BLaER1 (cell line): ENCODE results near the gene EPHB2.

Experiments used
- H3K27ac ChIP-seq: shearing (Covaris generic); formaldehyde crosslinking; 2 replicates; pipeline ENCODE4 v1.8.1; 2022
- H3K27me3 ChIP-seq: shearing (Covaris generic); formaldehyde crosslinking; 2 replicates; pipeline ENCODE4 v1.8.1; 2022
- H3K36me3 ChIP-seq: shearing (Covaris generic); formaldehyde crosslinking; 2 replicates; pipeline ENCODE4 v1.8.1; 2022
- H3K4me1 ChIP-seq: shearing (Covaris generic); formaldehyde crosslinking; 2 replicates; pipeline ENCODE4 v1.8.1; 2022
- H3K4me2 ChIP-seq: shearing (Covaris generic); formaldehyde crosslinking; 2 replicates; pipeline ENCODE4 v1.8.1; 2022
- H3K4me3 ChIP-seq: shearing (Covaris generic); formaldehyde crosslinking; 2 replicates; pipeline ENCODE4 v1.8.1; 2022
- H3K9ac ChIP-seq: shearing (Covaris generic); formaldehyde crosslinking; 2 replicates; pipeline ENCODE4 v1.8.1; 2022
- H3K9me3 ChIP-seq: shearing (Covaris generic); formaldehyde crosslinking; 2 replicates; pipeline ENCODE4 v1.8.1; 2022
- H4K20me1 ChIP-seq: shearing (Covaris generic); formaldehyde crosslinking; 2 replicates; pipeline ENCODE4 v1.8.1; 2022
- Cebpa-rat ChIP-seq: shearing (Covaris generic); IDR thresholded peaks from 2 replicates; pipeline ENCODE4 v1.8.1; 2022

The EPHB2 gene

DNA sequence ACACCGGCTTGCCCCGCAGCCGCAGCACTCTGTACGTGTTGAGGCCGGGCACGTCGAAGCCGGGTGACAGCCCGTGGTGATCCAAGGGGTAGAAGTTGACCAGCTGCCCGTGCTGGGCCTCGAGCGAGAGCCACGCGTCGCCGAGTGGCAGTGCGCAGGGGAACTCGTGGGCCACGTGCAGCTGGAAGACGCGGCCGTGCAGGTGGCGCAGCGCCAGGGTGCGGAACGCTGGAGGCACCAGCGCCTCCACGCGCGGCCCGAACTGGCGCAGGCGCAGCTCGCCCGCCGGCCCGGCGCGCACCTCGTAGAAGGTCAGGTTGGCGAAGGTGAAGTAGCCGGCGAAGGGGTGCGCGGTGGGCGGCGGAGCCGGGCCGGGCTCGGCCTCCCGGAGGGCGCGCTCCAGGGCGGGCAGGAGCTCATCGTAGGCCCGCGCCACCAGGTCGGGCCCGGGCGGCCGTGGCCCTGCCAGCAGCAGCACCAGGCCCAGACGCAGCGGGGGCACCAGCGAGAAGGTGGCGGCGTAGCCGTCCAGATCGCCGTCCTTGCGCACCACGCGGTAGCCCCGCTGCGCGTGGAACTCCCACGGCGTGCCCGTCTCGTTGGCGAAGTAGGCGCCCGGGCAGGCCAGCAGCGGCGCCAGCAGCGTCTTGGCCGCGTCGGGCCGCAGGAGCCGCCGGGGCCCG, 242.6 kb downstream of the EPHB2 start:
- H3K9ac ChIP-seq, result no peak overlapping the region
- no peak overlapping the region for H3K27ac ChIP-seq
- no peak for TF ChIP-seq Cebpa-rat
- H3K27me3 ChIP-seq, result no peaks in the 10 kb centered on the region
- no peaks in the 10 kb centered on the region for H3K4me1 ChIP-seq
- no peaks in the 10 kb centered on the region for H4K20me1 ChIP-seq
- H3K4me2 ChIP-seq, result no peak overlapping the region
- H3K9me3 ChIP-seq, result no peaks in the 10 kb centered on the region
- H3K4me3 ChIP-seq, result no peak overlapping the region
- H3K36me3 ChIP-seq, result no peaks in the 10 kb centered on the region

DNA sequence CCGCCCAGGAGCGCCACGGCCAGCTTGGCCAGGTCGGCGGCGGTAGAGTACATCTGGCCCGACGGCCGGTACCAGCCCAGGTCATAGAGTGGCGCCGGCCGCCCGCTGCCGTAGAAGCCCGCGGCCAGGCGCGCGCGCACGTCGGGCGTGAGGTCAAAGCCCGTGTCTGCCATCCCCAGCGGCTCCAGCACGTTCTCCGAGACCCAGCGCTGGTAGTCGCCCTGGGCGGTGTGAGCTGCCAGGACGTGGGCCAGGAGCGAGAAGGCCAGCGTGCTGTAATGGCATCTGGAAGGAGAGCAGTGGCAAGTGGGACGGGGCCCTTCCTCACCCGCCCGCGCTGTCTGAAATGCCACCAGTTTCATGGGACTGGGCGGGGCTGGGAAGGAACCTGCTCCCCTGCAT, 243.1 kb downstream of the EPHB2 start:
- H3K4me3 ChIP-seq, result no peak overlapping the region
- no peaks in the 10 kb centered on the region for H3K27me3 ChIP-seq
- H3K9me3 ChIP-seq, result no peaks in the 10 kb centered on the region
- H4K20me1 ChIP-seq, result no peaks in the 10 kb centered on the region
- no peak overlapping the region for H3K4me2 ChIP-seq
- H3K4me1 ChIP-seq, result no peaks in the 10 kb centered on the region
- H3K27ac ChIP-seq, result no peak overlapping the region
- no peak overlapping the region for H3K9ac ChIP-seq
- no peak for TF ChIP-seq Cebpa-rat
- H3K36me3 ChIP-seq, result no peaks in the 10 kb centered on the region

DNA sequence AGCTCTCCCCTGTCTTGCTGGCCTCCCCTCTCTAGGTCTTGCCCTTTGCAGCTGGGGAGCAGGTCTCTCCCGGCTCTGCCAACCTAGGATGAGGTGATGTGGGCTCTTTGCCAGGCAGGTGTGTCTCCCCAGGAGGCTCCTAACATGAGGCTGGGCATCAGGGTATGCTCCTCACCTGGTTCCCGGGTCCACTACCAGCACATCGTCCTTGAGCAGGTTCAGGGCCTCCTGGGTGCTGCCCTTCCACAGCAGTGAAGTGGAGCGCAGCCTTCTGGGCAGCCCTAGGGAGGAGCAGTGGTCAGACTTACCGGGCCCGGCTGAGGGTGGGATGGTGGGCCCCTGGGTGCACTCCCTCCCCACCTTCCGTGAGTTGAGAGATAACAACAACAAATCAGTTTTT, 244.5 kb downstream of the EPHB2 start:
- H3K4me3 ChIP-seq, result no peak overlapping the region
- H3K4me2 ChIP-seq, result no peak overlapping the region
- H3K4me1 ChIP-seq, result no peaks in the 10 kb centered on the region
- no peak overlapping the region for H3K27ac ChIP-seq
- no peak overlapping the region for H3K9ac ChIP-seq
- no peaks in the 10 kb centered on the region for H3K9me3 ChIP-seq
- no peaks in the 10 kb centered on the region for H3K36me3 ChIP-seq
- no peaks in the 10 kb centered on the region for H3K27me3 ChIP-seq
- no peak for TF ChIP-seq Cebpa-rat
- no peaks in the 10 kb centered on the region for H4K20me1 ChIP-seq

DNA sequence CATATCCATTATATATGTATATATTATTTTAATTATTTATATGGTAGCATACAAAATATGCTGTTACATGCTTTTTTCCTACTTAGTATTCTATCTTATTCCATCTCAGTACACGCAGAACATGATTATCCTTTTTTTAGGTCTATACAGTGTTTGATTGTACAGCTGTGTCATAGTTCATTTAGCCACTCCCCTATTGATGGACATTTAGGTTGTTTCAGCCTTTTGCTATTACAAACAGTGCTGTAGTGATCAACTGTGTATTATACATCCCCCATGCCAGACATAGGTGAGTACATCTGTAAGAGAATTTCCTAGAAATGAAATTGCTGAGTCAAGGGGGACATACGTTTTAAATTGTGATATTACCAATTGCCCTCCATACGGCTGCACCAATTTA, 246.4 kb downstream of the EPHB2 start:
- no peak for TF ChIP-seq Cebpa-rat
- H3K9ac ChIP-seq, result no peak overlapping the region
- no peak overlapping the region for H3K4me3 ChIP-seq
- H3K27me3 ChIP-seq, result no peaks in the 10 kb centered on the region
- H3K4me1 ChIP-seq, result no peaks in the 10 kb centered on the region
- H3K4me2 ChIP-seq, result no peak overlapping the region
- H3K9me3 ChIP-seq, result no peaks in the 10 kb centered on the region
- no peaks in the 10 kb centered on the region for H4K20me1 ChIP-seq
- no peak overlapping the region for H3K27ac ChIP-seq
- no peaks in the 10 kb centered on the region for H3K36me3 ChIP-seq

DNA sequence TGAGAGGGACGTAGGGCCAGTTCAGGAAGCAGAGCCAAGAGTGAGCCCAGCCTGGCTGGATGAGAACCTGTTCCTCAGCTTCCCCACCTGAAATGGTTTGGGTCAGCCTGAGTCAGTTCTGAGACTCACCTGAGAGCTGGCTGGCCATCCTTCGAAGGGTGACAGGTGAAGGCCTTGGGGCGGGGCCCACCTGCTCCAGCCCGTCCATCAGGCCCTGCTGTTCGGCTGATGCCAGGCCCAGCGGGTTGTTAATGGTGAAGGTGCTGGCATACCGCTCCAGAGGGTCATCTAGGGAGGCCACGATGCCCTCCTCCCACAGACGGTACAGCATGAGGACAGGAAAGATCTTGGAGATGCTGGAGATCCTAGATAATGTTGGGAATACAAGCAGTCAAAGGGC, 247.9 kb downstream of the EPHB2 start:
- Histone ChIP-seq H3K4me3 (no peak overlapping the region), H3K27me3 (no peaks in the 10 kb centered on the region), H3K4me1 (no peaks in the 10 kb centered on the region), H3K9ac (no peak overlapping the region), H4K20me1 (no peaks in the 10 kb centered on the region), H3K9me3 (no peaks in the 10 kb centered on the region), H3K4me2 (no peak overlapping the region), H3K36me3 (no peaks in the 10 kb centered on the region), H3K27ac (no peak overlapping the region)
- TF ChIP-seq Cebpa-rat, result no peak

DNA sequence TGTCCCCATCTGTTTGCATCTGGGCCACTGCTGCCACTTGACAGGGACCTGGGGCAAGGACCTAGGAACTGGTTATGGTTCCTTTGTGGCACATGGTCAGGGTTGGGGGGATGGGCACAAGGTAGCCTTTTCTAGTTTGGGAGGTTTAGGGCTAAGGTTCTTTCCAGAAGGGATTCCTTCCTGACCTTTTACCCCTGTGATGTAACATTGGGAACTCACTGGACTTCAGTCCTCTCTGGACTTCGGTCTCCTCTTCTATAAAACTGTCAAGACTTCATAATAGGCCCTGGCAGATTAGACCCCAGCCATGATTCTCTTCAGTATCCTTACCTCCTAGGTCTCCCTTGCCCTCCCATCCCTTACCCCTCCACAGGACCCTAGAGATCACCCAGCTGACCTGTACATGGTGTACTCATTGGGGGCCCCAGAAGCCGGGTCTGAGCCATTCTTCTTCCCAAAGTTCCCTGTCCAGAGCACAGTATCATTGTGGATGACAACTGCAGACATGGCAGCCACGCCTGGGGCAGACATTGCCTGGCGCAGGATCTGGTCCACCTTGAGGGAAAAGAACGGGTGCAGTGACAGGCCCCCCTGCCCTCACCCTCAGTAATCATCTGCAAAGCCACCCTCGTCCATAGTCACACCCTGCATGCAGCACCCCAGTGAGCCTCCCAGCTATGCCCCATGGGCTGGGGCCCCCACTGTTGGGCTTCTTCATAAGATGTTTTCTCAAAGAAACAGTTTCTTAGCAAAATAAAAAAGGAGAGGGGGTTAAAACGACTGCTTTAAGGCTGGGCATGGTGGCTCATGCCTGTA, 249.1 kb downstream of the EPHB2 start:
- Histone ChIP-seq H3K4me2 (no peak overlapping the region), H3K27me3 (no peaks in the 10 kb centered on the region)
- TF ChIP-seq Cebpa-rat, result no peak

DNA sequence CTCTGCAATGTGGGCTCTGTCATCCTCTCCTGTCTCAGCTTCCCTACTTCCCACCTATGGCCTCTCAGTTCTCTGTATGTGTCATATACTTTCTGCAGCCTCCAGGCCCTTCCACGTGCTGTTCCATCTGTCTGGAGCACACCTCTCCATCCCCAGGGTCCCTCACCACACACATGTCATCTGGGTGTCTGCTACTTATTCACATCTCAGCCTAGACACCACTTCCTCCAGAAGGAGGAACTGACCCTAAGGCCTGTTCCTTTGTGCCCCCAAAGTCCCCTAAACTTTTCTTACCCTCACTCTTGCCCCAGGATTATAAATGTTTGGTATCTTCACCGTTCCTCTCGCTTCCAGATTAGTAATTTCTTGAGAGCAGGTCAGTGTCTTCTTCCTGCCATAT, 251.9 kb downstream of the EPHB2 start:
- Histone ChIP-seq H3K4me1 (no peaks in the 10 kb centered on the region), H3K27ac (no peak overlapping the region), H3K4me3 (no peak overlapping the region), H3K27me3 (no peaks in the 10 kb centered on the region), H3K36me3 (no peaks in the 10 kb centered on the region), H3K9me3 (peaks cover 7% of the 10 kb centered on the region; the same call in 1 of the 2 replicates), H4K20me1 (no peaks in the 10 kb centered on the region), H3K4me2 (no peak overlapping the region), H3K9ac (no peak overlapping the region)
- TF ChIP-seq Cebpa-rat, result no peak

More for the DNA sequence above, 249.1 kb downstream of the EPHB2 start:
- Histone ChIP-seq H3K4me1 (no peaks in the 10 kb centered on the region), H3K36me3 (no peaks in the 10 kb centered on the region), H3K9ac (no peak overlapping the region), H3K27ac (no peak overlapping the region), H3K4me3 (no peak overlapping the region), H3K9me3 (no peaks in the 10 kb centered on the region), H4K20me1 (no peaks in the 10 kb centered on the region)

DNA sequence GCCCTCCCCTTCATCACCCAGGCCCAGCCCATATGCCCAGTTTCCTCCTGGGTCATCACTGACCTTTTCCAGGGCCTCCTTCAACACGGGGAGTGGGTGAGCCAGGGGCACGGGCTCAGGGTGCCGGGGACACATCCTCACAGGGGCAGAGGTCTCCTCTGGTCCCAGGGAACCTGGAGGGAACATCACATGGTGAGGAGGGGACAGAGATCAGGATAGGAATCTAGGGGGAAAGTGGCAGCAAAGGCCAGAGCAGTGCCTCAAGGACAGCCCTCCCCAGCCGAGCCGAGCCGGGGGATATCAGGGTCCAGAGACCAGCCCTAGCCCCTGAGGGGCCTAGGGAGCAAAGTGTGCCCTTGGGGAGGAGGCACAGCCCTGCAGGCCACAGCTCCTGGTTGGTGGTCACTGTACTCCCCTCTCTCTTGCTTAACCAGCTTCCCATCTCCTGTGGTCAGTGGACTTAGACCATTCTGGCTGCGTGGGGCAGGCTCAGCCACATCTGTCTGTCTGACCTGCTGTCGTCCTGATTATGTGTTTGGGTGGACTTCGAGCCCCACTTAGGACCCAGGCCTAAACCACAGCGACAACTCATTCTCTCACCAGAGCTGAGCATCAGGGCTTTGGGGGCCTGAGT, 252.5 kb downstream of the EPHB2 start:
- no peak overlapping the region for H3K4me3 ChIP-seq
- no peaks in the 10 kb centered on the region for H3K27me3 ChIP-seq
- H4K20me1 ChIP-seq, result no peaks in the 10 kb centered on the region
- H3K4me2 ChIP-seq, result no peak overlapping the region
- no peaks in the 10 kb centered on the region for H3K4me1 ChIP-seq
- H3K9me3 ChIP-seq, result peaks cover 7% of the 10 kb centered on the region; the same call in 1 of the 2 replicates
- no peak for TF ChIP-seq Cebpa-rat
- no peak overlapping the region for H3K9ac ChIP-seq
- no peaks in the 10 kb centered on the region for H3K36me3 ChIP-seq
- no peak overlapping the region for H3K27ac ChIP-seq

DNA sequence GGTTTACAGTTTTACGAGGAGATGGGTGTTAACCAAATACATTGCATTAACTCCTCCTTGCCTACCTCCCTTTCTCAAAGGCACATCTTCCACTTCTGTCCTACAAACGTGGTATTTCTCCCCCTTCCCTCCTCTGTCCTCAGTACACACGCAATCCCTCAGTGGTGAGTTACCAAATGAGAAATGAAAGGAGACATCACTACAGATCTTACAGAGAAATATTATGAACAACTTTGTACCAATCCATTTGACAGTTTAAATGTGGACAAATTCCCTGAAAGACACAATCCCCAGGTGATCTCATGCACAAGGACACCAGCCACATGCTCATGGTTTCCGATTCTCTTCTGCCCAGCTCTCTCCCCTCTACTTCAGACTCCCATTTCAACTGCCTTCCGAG, 255.7 kb downstream of the EPHB2 start:
- no peak overlapping the region for H3K9ac ChIP-seq
- no peaks in the 10 kb centered on the region for H4K20me1 ChIP-seq
- TF ChIP-seq Cebpa-rat, result no peak
- no peak overlapping the region for H3K4me3 ChIP-seq
- no peak overlapping the region for H3K27ac ChIP-seq
- H3K27me3 ChIP-seq, result no peaks in the 10 kb centered on the region
- H3K4me2 ChIP-seq, result no peak overlapping the region
- H3K9me3 ChIP-seq, result peaks cover 7% of the 10 kb centered on the region; the same call in 1 of the 2 replicates
- no peaks in the 10 kb centered on the region for H3K4me1 ChIP-seq
- H3K36me3 ChIP-seq, result no peaks in the 10 kb centered on the region

DNA sequence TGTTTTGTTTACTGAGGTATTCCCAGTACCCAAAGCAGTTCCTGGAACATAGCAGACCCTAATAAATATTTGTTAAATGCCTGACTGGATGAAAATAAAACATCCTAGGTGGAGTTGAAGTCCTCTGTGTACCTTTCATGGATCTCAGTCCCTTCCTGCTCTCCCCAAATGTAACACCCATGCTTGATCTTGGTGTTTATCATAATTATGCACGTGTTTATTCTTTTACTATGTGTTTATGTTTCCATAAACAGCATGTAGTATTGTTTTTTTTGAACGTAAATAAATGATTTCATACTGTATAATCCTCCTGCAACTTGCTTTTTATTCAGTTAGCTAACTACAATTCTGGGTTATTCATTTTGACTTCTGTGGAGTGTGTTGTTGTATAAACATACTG, 257.2 kb downstream of the EPHB2 start:
- Histone ChIP-seq H3K36me3 (no peaks in the 10 kb centered on the region), H3K9me3 (peaks cover 7% of the 10 kb centered on the region; the same call in 1 of the 2 replicates), H3K4me2 (no peak overlapping the region), H3K9ac (no peak overlapping the region), H4K20me1 (no peaks in the 10 kb centered on the region), H3K4me1 (no peaks in the 10 kb centered on the region), H3K4me3 (no peak overlapping the region), H3K27ac (no peak overlapping the region), H3K27me3 (no peaks in the 10 kb centered on the region)
- TF ChIP-seq Cebpa-rat, result no peak
